GM18870 (cell line): ENCODE results near the gene DMRT2.

ENCODE experiments used
- ATAC-seq: cut with Tn5 transposase; IDR thresholded peaks from one replicate; pipeline ENCODE4 v1.9.1; 2021; ENCODE audit warnings: moderate library complexity; ENCODE audit not compliant: unreplicated experiment

The DMRT2 gene

DNA sequence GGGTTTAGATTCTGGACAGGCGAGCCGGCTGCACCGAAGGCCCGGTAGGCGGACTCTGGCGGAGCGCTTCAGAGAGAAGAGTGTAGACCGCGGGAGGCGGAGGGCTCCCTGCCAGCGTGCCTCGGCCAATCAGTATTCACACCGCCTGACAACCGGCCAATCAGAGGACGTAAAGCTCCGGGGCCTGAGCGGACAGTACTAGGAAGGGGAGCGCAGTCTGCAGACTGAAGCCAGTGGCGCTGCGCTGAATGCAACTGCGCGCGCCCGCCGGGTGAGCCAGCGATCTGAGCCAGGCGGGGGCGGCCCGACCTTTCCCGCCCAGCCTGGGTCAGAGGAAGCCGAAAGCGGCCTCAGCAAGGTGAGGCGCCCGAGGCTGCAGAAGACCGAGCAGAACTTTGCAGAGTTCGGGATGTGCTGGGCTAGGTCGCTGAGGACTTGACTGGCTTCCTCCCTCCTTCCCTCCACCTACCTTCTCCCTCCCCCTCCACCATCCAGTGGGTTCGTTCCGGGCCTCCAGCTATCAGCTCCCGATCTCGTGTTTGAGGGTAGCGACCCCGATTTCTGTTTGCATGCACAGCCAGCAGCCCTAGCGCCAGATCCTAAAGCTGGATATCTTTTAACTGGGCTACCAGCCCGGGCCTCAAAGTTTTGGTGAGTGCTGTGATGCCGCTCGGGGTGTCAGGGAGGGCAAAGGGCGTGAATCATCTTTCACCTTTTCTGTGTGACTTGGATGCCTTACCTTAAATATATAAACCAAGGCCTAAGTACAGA is at the start of gene DMRT2:
Gene DMRT2 (plus strand): TSS at position 233 of the 771 bp plus-strand sequence. CDS start 1,257 bp downstream, outside the sequence.
- ATAC-seq, result peak; percentile 56

- ATAC-seq, result no peak
Measured at GRCh38 chr9:1001838-1002237, 48.3 kb upstream of the DMRT2 start.

- no peak for ATAC-seq
Measured at GRCh38 chr9:1002678-1003077, 47.5 kb upstream of the DMRT2 start.

DNA sequence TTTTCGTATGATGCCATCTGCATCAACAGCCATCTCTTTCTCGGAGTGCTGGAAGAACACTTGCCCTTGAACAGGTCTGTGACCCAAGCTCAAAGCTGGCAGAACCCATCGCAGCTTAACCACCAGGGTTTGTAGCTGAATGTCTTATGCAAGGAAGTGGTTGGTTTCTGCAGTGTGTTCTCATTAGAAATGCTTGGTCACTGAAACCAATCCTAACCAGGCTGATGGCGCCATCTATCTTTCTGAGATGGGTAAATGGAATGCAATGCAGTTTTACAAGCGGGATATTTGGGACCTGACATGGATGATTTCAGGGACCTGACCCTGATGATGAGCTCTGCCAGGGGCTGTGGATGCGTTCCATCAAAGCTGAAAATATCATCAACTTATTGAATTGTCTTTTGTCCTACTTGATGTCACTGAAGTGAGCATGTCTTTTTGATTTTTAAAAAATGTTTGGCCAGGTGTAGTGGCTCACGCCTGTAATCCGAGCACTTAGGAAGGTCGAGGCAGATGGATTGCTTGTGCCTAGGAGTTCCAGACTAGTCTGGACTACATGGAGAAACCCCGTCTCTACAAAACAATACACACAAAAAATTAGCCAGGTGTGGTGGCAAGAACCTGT is 45.0 kb upstream of the DMRT2 start:
- ATAC-seq, result no peak

- no peak for ATAC-seq
Measured at GRCh38 chr9:1007312-1007711, 42.8 kb upstream of the DMRT2 start.

DNA sequence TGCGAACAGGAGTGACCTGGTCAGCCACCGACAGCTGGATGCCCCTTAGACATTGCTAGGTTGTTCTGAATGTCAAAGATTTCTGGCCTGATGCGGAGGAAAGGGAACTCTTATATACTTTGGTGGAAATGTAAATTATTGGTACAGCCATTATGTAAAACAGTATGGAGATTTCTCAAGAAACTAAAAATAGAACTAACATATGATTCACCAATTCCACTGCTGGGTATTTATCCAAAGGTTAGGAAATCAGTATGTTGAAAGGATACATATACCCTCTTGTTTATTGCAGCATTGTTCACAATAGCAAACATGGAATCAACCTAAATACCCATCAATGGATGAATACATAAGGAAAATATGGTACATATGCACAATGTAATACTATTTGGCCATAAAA is 41.9 kb upstream of the DMRT2 start:
- ATAC-seq, result no peak

GRCh38 chr9:1009101-1009707 is 41.0 kb upstream of the DMRT2 start:
- ATAC-seq, result peak; percentile 80

DNA sequence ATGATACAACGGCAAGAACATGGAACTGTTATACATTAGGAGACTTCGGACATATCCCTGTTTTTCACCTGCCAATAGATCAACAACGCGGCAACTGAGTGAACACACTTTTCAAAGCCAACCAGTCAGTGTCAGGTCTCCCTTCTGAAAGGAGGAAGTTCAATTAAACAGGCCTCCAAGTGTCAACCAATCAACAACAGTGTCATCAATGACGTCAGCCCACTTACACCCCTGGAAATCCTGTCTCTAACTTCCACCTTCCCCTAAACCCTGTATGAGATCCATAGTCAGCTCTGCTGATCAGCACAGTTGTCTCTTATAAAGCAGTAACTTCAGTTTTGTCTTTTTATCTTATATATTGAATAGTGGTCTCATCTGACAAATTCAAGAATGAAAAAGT is 37.1 kb upstream of the DMRT2 start:
- no peak for ATAC-seq

GRCh38 chr9:1014225-1014624 is 35.9 kb upstream of the DMRT2 start:
- no peak for ATAC-seq

DNA sequence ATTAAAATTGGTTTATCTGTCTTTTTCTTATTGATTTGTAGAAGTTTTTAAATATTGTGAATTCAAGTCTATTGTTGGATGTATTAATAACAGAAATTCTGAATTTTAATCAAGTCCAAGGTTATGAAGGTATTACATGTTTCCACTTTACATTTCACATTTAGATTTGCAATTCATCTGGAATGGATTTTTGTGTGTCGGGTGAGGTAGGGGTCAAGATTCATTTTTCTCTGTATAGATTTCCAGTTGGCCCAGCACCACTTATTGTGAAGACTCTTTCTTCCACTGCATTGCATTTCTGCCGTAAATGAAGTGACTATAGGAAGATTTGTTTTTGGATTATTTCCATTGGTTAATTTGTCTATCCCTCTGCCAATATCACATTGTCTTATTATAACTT is 35.5 kb upstream of the DMRT2 start:
- ATAC-seq, result no peak

GRCh38 chr9:1018121-1018520 is 32.0 kb upstream of the DMRT2 start:
- ATAC-seq, result no peak

GRCh38 chr9:1024112-1024511 is 26.0 kb upstream of the DMRT2 start:
- no peak for ATAC-seq

DNA sequence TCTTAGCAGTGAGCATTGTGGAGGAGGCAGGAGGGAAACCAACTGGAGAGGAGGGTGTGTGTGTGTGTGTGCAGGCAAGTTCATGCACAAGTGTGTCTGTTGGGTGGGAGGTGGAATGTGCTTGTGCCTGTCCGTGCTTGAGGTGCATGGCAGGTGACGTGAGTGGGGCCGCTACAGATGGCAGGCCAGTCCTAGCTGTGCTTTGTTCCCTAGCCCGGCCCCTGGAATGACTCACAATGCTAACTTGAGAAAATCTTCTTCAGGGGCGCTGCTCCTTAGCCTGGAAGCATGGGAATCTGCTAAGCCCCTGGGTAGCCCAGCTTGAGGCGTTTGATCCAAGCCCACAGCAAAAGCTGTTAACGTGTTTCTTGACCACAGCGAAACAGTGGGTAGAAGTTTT is 25.0 kb upstream of the DMRT2 start:
- no peak for ATAC-seq

GRCh38 chr9:1026219-1026618 is 23.9 kb upstream of the DMRT2 start:
- no peak for ATAC-seq

DNA sequence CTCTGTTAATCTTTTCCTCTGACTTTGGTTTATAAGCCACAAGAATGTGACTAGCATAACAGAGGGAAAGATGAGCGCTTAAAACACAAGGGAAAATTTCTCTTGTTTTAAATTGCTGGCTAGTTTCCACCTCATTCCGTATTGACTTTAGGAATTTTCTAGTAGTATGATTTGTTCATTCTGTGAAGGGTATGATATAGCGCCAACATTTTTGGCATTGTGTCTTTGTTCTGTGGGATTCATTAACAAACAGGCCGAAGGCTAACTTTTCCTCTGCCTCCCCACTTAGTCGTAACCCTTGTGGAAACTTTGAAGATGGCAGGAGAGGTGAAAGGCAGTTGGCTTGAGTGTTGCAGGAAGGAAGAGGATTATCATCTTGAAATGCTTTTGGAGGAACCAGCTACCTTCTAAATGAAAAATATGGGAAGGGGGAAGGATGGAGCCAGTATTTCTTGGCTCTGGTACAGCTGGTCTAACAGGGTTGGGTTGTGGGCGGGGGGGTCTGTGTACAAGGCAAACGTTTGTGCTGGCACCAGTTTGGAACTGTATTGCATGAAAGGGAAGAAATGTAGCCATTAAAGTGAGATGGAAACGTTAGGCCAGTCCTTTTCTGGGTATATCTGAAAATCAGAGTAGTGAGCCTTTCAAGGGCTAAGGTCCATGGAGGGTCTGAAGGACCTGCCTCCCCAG is 21.5 kb upstream of the DMRT2 start:
- no peak for ATAC-seq

GRCh38 chr9:1031951-1032601 is 18.1 kb upstream of the DMRT2 start:
- no peak for ATAC-seq

- ATAC-seq, result no peak
Measured at GRCh38 chr9:1034271-1034670, 15.9 kb upstream of the DMRT2 start.

DNA sequence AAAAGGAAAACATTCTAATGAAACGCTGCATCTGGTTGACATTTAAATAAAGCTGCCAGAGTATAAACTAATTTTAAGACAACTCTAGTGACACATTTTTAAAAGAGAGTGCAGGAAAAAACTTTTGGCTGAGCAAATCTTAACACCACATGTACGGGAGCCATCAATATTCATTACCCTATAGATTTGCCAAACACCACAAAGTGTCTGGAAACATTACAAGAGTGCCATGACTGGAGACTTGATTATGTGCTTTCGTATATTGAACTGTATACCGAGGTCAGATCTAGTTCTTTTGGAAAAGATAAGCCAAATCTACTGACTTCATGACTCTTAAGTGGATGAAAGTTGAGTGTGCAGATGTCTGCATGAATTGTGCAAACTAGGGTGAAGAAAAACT is 10.6 kb upstream of the DMRT2 start:
- ATAC-seq, result no peak

DNA sequence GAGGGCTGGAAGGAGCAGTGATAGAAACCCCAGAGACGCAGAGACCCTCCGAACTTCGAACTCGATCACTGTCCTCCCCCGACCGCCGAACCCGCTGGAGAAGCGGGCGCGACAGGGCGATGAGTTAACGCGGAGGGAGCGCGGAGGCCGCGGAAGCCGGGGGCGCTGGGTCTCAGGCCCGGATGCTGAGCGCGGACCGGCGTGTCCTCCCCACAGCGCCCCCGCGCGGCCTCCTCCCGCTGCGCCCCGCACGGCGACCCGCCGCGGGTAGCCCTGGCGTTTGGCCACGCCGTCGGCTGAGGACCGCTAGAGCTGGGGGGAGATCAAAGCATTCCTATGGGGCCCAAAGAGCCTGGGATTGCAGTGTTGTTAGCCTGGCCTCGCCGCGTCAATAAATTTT is 7.7 kb upstream of the DMRT2 start:
- ATAC-seq, result no peak

DNA sequence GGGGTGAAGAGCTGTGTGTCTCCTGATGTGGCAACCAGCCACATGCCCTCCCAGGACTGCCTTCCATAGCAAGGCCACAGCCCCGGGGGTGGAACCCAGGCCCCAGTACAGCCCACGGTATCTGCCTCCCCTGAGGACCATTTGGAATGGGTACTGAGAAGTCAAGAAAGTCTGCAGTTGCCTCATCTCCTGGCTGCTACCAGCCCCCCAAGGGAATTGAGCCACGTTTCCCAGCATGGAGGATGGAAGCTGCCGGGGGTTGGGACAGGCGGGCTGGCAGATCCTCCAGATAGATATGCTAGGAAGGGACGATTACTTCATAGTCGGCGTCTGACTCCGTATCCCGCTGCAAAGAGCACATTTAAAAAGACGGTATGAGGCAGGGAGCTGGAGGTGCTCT is 5.5 kb upstream of the DMRT2 start:
- no peak for ATAC-seq
